Hindlimb muscle (tissue), 1 donor: Measurements from ENCODE around the gene SCAANT1. TPM values are rescaled to one million over a fixed set of nuclear protein-coding genes. Genes with fewer than 3 reads are reported as not detected.

ENCODE experiments used
- DNase-seq: peaks from one replicate; pipeline ENCODE4 v3.0.0-alpha.2; 2013
- polyA plus RNA-seq: library from polyadenylated mRNA; unstranded; fragments of 120-200 nt; gene quantifications from one replicate; pipeline ENCODE4 v1.2.1, GENCODE V29; 2013; ENCODE audit not compliant: insufficient read length

Gene SCAANT1
- polyA plus RNA-seq, 1 donor = 1.1 TPM

- no peak for DNase-seq
Observed at GRCh38 chr3:63896332-63897030, 15.7 kb downstream of the SCAANT1 start.

- no peak for DNase-seq
Observed at GRCh38 chr3:63895422-63896189, 16.6 kb downstream of the SCAANT1 start.

GRCh38 chr3:63892773-63893352 is 19.3 kb downstream of the SCAANT1 start:
- no peak for DNase-seq

- no peak for DNase-seq
Observed at GRCh38 chr3:63891518-63891917, 20.7 kb downstream of the SCAANT1 start.

DNA sequence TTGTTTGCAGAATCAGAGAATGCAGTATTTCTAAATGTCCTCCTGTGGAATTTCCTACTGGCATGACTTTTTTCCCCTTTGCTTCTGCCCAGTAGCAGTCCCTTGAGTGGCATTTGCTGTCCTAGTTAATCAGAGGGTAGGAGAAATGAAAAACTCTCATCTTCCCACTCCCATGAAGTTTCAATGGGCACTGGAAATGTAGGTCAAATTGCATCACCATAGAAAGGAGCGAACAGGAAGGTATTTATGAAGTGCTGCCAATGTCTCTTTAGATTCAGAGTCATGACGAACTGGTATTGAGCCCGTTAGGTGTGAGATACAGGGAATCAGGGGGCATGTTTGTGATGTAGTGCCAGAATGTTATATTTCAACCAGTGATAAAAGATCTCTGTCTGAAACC is 25.3 kb downstream of the SCAANT1 start:
- DNase-seq = no peak

DNA sequence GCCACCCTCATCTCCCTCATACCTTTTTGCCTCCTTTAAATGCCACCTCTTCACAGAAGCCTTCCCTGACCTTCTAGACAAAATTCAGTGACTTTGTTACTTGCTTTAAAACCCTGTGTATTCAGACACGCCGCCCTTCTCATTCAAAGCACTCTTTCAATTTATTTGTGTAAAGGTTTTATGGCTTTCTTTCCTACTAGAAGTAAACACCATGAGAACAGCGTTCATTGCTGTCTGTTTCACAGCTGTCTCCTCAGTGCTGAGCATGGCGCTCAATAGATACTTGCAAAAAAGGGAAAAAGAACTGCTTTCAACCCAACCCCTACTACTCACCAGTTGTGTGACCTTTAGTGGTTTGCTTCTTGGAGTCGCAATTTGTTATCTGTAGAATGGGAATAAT is 31.5 kb downstream of the SCAANT1 start:
- no peak for DNase-seq

GRCh38 chr3:63878394-63879060 is 33.7 kb downstream of the SCAANT1 start:
- no peak for DNase-seq

DNA sequence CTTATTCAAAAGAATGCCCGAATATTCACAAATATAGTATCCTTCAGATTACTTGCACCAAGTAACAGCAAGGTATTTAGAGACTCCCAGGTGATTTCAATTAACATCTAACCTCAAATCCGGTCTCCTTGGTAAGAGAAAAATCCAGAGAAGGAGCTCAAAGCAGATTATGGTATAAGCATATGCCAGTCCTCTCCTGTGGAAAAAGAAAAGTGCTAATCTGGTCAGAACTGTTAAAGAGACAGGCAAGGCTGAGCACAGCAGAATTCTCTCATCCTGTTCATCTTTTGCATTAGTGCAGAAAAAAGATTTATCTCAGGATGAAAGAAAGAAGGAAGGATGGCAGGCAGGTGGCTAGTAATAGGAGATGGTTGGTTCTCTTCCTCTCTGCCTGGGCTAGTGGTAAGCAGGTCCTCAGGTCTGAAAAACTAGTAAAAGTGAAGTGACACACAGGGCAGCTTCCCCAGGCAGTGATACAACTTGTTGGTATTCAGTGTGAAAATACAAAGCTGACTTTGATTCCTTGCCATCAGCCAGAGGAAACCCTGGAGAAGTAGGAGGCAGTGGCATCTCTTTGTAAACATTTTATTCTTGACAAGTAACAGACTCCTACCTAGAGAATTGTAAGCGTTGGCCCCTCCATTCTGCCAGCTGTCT is 34.3 kb downstream of the SCAANT1 start:
- no peak for DNase-seq

- DNase-seq = no peak
Observed at GRCh38 chr3:63876260-63876659, 35.9 kb downstream of the SCAANT1 start.

DNA sequence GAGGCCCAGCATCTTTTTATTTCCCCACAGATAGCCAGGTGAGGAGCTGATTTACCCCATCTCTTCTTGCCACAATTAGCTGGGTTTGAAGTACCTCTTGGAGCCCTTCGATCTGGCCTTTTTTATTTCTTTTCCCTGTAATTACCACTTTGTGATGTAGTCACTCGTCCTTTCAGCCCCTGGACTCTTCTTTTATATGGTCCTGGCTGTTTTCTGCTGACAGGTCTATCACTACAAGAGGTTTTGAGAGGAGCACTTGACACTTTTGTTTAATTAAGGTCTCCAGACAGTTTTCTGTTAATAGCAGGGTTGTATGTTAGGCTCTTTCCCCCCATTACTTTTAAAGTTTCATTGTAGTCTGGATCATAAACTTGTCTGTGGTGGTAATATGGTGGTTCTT is 36.7 kb downstream of the SCAANT1 start:
- DNase-seq = no peak

DNA sequence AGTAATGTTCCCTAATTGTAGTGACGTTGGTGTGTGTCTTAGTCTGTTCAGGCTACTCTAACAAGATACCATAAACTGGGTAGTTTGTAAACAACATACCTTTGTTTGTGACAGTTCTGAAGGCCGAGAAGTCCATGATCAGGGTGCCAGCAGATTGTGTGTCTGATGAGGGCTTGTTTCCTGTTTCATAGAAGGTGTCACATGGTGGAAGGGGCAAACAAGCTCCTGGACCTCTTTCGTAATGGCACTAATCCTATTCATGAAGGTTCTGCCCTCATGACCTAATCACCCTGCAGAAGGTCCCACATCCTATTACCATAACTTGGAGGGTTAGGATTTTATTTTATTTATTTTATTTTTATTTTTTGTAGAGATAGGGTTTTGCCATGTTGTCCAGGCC is 37.4 kb downstream of the SCAANT1 start:
- no peak for DNase-seq

- DNase-seq = no peak
Observed at GRCh38 chr3:63872135-63872924, 39.9 kb downstream of the SCAANT1 start.

DNA sequence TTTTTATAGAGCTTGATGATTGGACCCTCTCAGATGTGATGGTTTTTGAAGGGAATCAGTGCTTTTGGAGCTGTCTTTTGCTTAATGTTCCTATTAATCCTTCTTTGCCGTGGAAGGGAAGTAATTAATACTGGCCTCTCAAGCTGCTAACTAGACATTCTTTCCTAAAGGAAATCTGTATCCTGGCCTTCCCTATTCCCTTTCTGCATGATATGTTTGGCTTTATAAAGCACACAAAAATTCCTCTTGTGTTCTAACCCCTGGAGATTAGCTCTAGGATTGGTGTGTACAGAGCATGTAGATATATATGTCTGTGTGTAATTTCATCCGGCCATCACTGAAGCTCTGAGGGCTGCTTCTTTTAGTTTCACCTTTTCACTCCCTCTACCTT is 41.6 kb downstream of the SCAANT1 start:
- DNase-seq = no peak

GRCh38 chr3:63869940-63870614 is 42.1 kb downstream of the SCAANT1 start:
- no peak for DNase-seq

GRCh38 chr3:63867225-63867624 is 45.0 kb downstream of the SCAANT1 start:
- DNase-seq = no peak

GRCh38 chr3:63864965-63865327 is 47.2 kb downstream of the SCAANT1 start:
- DNase-seq = no peak

DNA sequence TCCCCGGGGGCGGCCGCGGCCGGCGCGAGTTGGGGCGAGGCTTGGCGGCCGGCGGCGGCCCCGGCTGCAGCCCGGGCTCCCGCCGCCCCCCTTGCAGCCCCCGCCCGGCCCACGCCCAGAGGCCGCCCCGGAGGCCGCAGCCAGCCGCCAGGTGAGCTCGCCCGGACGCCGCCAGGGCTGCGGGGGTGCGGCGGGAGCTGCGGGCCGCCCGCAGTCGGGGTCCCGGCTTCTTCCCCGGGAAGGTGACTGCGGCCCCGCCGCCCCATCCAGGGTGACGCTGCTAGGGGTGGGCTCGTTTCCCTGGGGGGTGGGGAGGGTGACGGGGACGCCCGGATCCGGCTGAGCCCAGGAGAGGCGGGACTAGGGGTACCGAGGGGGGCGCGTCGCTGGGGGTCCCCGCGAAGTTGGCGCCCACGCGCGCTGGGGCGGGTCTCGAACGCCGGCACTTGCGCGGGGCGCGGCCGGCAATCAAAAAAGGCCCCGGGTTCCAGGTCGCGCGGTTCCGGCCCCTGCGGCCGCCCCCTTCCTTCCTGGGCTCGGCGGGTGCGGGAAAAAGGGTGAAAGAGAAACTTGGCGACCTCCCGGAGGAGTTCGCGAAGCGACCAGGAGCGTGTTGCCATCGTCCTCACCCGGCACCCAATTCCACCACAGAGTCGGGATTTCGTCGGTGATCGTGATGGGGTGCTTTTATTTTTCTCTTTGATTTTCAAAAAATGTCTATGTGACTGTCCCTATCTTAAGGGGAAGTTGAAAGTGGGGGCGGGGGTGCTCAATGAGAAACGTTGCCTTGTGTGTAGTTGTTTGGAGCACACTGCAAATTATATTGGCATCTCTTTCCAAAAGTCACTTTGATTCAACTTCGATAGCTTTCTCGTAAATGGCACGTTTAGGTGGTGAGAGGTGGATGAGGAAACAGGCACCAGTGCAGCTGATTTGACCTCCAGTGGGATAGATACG is 47.9 kb downstream of the SCAANT1 start:
- DNase-seq = peak; percentile 36

- DNase-seq = peak; percentile 55
Observed at GRCh38 chr3:63863150-63864007, 48.8 kb downstream of the SCAANT1 start, which contains the start of the genes ATXN7 and THOC7. ATXN7 (plus strand) TSS chr3:63863867; CDS start chr3:63912599, 48,732 bp downstream. THOC7 (minus strand) TSS chr3:63863805; CDS start chr3:63863790, 15 bp downstream.

GRCh38 chr3:63862804-63863149 is 49.4 kb downstream of the SCAANT1 start:
- DNase-seq = no peak
